CD4-positive, alpha-beta T cell treated with Interleukin-21 for 1 hour (primary cell): Measurements from ENCODE around the gene KCTD1.

Source experiments
- DNase-seq: peaks from one replicate; pipeline ENCODE4 v3.0.0-alpha.2; 2020

Gene KCTD1

GRCh38 chr18:26548415-26549262 is at the start of gene KCTD1:
KCTD1 (minus strand) TSS chr18:26548553; CDS start chr18:26548536, 17 bp downstream.
- DNase-seq, result peak; percentile 74

GRCh38 chr18:26593365-26594320 is 45.3 kb upstream of the KCTD1 start:
- no peak for DNase-seq

GRCh38 chr18:26584745-26585144 is 36.4 kb upstream of the KCTD1 start:
- no peak for DNase-seq

GRCh38 chr18:26579941-26580618 is 31.7 kb upstream of the KCTD1 start:
- DNase-seq, result no peak

- DNase-seq, result no peak
Measured at GRCh38 chr18:26575865-26576217, 27.5 kb upstream of the KCTD1 start.

- DNase-seq, result no peak
Measured at GRCh38 chr18:26574958-26575864, 26.9 kb upstream of the KCTD1 start.

- no peak for DNase-seq
Measured at GRCh38 chr18:26568926-26569665, 20.7 kb upstream of the KCTD1 start.

- DNase-seq, result no peak
Measured at GRCh38 chr18:26568513-26568912, 20.2 kb upstream of the KCTD1 start.

GRCh38 chr18:26566874-26567555 is 18.7 kb upstream of the KCTD1 start:
- DNase-seq, result no peak

GRCh38 chr18:26565514-26565913 is 17.2 kb upstream of the KCTD1 start:
- DNase-seq, result no peak

- DNase-seq, result no peak
Measured at GRCh38 chr18:26563024-26563423, 14.7 kb upstream of the KCTD1 start.

- DNase-seq, result no peak
Measured at GRCh38 chr18:26562568-26562967, 14.2 kb upstream of the KCTD1 start.

GRCh38 chr18:26561769-26562168 is 13.4 kb upstream of the KCTD1 start:
- no peak for DNase-seq

- DNase-seq, result no peak
Measured at GRCh38 chr18:26556573-26556972, 8.2 kb upstream of the KCTD1 start.

- no peak for DNase-seq
Measured at GRCh38 chr18:26555804-26556553, 7.6 kb upstream of the KCTD1 start.

- no peak for DNase-seq
Measured at GRCh38 chr18:26553943-26554342, 5.6 kb upstream of the KCTD1 start.

- DNase-seq, result no peak
Measured at GRCh38 chr18:26551695-26552081, 3.3 kb upstream of the KCTD1 start.

GRCh38 chr18:26550998-26551694 is 2.8 kb upstream of the KCTD1 start:
- no peak for DNase-seq
